HG02571 (cell line): ENCODE results near the gene GADD45G.

Experiments
- ATAC-seq: cut with Tn5 transposase; IDR thresholded peaks from one replicate; pipeline ENCODE4 v1.9.1; 2021; ENCODE audit warnings: mild to moderate bottlenecking, moderate library complexity; ENCODE audit not compliant: unreplicated experiment

The GADD45G gene

GRCh38 chr9:89592213-89592815, 12.5 kb upstream of the GADD45G start:
- ATAC-seq = no peak

GRCh38 chr9:89592963-89593726, 11.7 kb upstream of the GADD45G start:
- no peak for ATAC-seq

DNA sequence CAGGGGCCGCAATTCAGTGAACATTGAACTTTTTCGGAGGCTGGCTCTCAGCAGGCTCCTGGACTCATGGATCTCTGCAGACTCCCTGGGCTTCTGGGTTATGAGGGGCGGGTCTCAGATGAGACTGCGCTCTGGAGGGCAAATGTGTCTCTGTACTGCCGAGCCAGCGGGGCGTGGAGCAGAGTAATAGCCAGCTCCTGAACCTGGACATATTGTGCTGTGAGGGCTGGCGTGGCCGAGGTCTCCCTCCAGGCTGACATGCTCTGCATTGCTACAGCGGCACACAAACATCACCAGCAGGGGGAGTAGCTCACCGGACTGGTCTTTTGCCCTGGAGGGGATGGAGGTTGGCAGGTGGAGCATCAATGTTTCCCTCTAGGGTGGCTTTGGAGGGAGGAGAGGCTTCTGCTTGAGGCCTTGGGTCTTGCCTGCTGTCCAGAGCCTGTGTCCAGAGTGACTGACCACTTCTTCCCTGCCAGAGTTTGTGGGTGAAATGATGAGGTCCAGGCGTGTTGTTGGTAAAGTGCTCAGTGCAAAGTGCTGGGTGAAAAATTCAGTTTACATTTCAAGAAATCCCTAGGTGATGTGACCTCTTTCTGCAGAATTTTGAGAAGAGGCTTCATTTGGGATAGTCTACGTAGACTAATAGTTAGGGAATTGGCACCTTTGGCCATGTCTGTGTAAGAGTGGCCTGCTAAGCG, 10.9 kb upstream of the GADD45G start:
- no peak for ATAC-seq

GRCh38 chr9:89594811-89595550, 9.8 kb upstream of the GADD45G start:
- ATAC-seq = no peak

DNA sequence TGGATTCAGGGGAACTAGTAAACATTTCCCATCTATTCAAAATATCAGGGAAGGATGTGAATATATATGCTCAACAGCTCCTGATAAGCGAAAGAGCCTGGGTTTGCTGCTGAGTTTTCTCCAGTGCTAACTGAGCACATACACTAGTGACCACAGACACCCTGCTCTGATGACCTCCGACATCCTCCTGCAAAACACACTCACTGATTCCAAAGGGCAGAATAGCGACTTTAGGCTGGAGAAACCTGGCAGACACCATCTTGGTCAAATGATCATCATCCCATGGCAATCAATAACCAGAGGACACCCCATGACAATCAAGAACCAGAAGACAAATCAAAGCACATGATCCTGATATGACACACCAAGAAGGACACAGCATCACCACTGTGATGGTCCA, 9.2 kb upstream of the GADD45G start:
- no peak for ATAC-seq

GRCh38 chr9:89596937-89597555, 7.8 kb upstream of the GADD45G start:
- no peak for ATAC-seq

GRCh38 chr9:89597711-89598362, 7.0 kb upstream of the GADD45G start:
- ATAC-seq = no peak

- ATAC-seq = no peak
Observed at GRCh38 chr9:89598363-89598713, 6.5 kb upstream of the GADD45G start.

- no peak for ATAC-seq
Observed at GRCh38 chr9:89598926-89599325, 5.9 kb upstream of the GADD45G start.

DNA sequence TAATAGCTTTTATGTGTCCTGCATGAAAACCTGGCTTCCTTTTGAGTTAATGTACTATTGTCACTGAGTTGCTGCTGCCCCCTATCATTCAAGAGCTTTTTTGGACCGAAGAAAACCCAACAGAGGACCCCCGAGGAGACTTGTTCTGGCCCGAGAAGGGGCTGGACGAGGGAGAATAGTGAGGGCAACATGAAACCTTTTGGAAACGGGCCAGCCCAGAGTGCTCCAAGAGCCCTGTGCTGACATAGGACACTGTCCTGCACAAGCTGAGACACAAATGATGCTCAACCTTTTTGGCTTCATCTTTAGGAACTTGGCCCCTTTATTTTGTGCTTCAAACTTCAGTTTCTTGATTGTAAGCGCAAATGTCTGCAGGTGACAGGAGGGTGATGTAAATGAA, 4.0 kb upstream of the GADD45G start:
- no peak for ATAC-seq

- no peak for ATAC-seq
Observed at GRCh38 chr9:89601306-89601705, 3.5 kb upstream of the GADD45G start.

DNA sequence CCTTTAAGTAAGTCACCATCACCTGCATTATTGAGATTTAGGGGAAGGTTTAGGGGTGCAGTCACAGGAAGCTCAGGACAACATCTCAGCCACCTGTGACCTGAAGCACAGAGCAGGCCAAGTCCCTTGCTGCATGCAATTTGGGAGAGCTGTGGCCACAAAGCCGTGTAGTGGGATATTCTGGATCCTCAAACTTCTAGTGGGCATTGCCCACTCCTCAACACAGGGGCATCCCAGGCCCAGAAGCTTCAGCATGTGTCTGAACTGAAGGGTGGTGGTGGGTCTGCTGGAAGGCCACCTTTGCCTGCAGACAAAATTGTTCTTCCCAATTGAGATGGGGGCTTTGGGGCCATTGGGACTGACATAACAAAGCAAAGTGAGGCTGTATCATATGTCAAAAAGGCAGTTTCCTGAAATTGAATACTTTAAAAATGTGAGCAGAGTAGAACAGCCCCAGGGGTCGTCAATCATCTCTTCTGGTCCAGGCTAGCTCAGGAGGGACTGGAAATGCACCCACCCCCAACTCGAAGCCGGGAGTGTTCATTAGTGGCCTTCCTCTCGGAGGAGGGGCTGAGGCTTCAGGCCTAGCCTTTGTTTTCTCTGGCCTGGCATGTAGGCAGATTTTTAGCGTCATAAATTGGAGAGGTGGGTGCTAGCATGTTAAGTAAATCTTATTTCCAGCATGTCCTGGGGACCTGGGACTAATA, 2.8 kb upstream of the GADD45G start:
- ATAC-seq = no peak

DNA sequence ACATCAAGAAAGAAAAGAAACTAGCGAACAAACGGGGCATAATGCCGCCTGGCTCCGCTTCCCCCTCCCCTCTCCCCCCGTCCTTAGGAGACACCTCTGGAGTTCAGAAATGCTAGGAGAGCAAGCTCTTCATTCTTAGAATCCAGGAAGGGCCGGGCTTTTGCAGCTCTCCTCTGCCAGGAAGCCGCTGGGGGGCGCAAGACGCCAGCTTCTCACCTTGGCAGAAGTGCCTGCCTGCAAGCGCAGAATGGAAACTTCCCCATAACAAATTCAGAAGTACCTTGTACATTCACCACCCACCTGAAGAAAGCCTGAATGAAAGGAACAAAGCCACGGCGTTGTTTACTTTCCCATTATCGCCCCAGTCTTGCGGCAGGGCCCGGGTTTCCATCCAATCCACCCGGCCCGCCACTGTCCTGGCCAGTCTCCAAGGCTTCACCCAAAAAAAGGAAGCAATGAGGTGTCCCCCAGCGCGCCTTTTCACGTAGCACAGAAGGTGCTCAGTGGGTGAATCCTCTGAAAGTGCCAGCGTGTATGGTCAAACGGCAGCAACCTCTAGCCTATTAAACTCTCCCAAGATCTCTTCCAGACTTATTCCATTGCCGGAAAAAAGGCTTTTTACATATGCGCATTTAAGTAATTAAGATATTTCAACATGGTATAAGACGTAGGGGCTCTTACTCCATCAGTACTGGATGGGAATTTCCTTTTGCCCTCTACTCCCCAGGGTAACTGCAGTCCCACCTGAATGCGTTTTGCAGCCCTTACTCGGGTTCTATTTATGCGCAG, 1.6 kb upstream of the GADD45G start:
- no peak for ATAC-seq

GRCh38 chr9:89603767-89604665, 796 bp upstream of the GADD45G start:
- no peak for ATAC-seq

DNA sequence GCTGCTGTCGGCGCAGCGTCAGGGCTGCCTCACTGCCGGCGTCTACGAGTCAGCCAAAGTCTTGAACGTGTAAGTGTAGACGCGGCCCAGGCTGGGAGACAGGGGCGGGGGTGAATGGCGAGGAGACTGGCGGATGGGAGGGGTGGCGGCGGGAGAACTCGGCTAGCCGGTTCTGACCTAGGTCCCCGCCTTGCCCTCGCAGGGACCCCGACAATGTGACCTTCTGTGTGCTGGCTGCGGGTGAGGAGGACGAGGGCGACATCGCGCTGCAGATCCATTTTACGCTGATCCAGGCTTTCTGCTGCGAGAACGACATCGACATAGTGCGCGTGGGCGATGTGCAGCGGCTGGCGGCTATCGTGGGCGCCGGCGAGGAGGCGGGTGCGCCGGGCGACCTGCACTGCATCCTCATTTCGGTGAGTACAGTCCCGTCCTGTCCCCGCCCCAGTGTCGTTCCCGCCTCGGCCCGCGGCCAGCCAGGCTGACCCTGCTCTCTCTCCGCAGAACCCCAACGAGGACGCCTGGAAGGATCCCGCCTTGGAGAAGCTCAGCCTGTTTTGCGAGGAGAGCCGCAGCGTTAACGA, 745 bp downstream of the GADD45G start:
- ATAC-seq = peak; percentile 28

DNA sequence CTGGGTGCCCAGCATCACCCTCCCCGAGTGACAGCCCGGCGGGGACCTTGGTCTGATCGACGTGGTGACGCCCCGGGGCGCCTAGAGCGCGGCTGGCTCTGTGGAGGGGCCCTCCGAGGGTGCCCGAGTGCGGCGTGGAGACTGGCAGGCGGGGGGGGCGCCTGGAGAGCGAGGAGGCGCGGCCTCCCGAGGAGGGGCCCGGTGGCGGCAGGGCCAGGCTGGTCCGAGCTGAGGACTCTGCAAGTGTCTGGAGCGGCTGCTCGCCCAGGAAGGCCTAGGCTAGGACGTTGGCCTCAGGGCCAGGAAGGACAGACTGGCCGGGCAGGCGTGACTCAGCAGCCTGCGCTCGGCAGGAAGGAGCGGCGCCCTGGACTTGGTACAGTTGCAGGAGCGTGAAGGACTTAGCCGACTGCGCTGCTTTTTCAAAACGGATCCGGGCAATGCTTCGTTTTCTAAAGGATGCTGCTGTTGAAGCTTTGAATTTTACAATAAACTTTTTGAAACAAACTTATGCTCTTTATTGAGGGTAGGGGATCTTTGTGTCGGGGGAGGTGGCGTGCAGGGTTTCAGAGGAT, 1.3 kb downstream of the GADD45G start:
- peak; percentile 4 for ATAC-seq

GRCh38 chr9:89606624-89607311, 2.0 kb downstream of the GADD45G start:
- ATAC-seq = no peak
